ENCODE results near the gene ROBO1. TPM values are rescaled to one million over a fixed set of nuclear protein-coding genes. Genes with fewer than 3 reads are reported as not detected.

ROBO1 gene
- total RNA-seq, 1 donor from 2014 or later, result 71.7 TPM

DNA sequence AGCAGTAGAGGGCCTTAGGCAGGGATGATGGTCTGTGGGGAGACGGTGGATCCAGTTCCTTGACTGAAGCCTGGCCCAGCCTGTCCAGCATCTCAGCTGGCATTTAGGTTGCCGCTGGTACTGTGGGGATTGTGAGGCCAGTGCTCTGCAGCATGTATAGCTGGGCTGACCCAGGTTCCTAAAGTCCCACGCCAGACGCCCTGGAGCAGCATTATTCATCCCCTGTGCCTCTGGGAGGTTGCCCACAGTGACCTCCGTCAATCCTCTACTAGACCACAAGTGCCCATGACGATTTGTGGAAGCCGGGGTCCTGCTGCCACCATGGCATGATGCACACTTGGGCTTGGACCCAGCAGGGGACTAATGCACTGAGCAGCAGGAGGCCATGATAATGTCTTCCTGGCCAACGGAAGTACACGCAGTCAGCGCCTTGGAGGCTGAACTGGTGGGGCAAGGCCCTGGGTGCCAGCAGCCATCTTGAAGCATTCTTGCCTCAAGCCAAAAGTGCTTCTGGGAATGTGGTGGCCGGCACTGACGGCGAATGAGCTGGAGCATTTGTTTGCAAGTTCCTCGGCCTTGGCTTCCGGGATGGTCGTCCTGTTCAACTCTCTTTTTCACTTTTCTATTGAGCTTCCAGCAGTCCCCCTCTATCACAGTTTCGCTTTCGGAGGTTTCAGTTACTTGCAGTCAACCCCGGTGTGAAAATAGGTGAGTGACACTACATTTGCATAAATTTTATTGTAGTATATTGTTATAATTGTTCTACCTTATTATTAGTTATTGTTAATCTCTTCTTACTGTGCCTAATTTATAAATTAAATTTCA, 949.4 kb downstream of the ROBO1 start:
- H3K4me1 ChIP-seq (ENCODE audit: insufficient read depth, low read length), result no peaks in the 10 kb centered on the region
- FAIRE-seq, result no peak
- no peak overlapping the region for H2AFZ ChIP-seq (ENCODE audit: low read depth, low read length)
- H3K36me3 ChIP-seq (ENCODE audit: insufficient read depth, low read length), result no peaks in the 10 kb centered on the region
- Mint-ChIP-seq H3K27ac (ENCODE audit: unreplicated experiment) (no peak overlapping the region), H3K27me3 (ENCODE audit: low read depth, unreplicated experiment) (no peaks in the 10 kb centered on the region), H3K36me3 (ENCODE audit: low read depth, unreplicated experiment) (no peaks in the 10 kb centered on the region), H3K4me1 (ENCODE audit: low read depth, unreplicated experiment) (peaks cover 5% of the 10 kb centered on the region), H3K9me3 (ENCODE audit: unreplicated experiment) (peaks cover 2% of the 10 kb centered on the region), H3K4me3 (ENCODE audit: unreplicated experiment) (no peak overlapping the region)
- H4K20me1 ChIP-seq (ENCODE audit: insufficient read depth, low read length), result peaks cover under 1% of the 10 kb centered on the region
- no peak overlapping the region for H3K9ac ChIP-seq (ENCODE audit: low read length)
- H3K27ac ChIP-seq (ENCODE audit: low read depth, low read length), result no peak overlapping the region
- no peaks in the 10 kb centered on the region for H3K27me3 ChIP-seq (ENCODE audit: insufficient read depth, low read length)
- TF ChIP-seq EZH2 (IDR thresholded peaks at IDR 0.05; ENCODE audit: insufficient read depth, low read length), result no peak
- TF ChIP-seq, protein P1, sequence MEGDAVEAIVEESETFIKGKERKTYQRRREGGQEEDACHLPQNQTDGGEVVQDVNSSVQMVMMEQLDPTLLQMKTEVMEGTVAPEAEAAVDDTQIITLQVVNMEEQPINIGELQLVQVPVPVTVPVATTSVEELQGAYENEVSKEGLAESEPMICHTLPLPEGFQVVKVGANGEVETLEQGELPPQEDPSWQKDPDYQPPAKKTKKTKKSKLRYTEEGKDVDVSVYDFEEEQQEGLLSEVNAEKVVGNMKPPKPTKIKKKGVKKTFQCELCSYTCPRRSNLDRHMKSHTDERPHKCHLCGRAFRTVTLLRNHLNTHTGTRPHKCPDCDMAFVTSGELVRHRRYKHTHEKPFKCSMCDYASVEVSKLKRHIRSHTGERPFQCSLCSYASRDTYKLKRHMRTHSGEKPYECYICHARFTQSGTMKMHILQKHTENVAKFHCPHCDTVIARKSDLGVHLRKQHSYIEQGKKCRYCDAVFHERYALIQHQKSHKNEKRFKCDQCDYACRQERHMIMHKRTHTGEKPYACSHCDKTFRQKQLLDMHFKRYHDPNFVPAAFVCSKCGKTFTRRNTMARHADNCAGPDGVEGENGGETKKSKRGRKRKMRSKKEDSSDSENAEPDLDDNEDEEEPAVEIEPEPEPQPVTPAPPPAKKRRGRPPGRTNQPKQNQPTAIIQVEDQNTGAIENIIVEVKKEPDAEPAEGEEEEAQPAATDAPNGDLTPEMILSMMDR (IDR thresholded peaks at IDR 0.05; ENCODE audit: insufficient read depth, low read depth, low read length), result no peak
- H3K4me2 ChIP-seq (ENCODE audit: low read length), result no peak overlapping the region
- no peaks in the 10 kb centered on the region for H3K79me2 ChIP-seq (ENCODE audit: insufficient read depth, low read length)
- H3K9me3 ChIP-seq (ENCODE audit: insufficient read depth, low read depth, low read length), result no peaks in the 10 kb centered on the region
- no peak overlapping the region for H3K4me3 ChIP-seq (ENCODE audit: insufficient read depth, low read depth, low read length)
- DNase-seq (ENCODE audit: low read depth), result no peak

DNA sequence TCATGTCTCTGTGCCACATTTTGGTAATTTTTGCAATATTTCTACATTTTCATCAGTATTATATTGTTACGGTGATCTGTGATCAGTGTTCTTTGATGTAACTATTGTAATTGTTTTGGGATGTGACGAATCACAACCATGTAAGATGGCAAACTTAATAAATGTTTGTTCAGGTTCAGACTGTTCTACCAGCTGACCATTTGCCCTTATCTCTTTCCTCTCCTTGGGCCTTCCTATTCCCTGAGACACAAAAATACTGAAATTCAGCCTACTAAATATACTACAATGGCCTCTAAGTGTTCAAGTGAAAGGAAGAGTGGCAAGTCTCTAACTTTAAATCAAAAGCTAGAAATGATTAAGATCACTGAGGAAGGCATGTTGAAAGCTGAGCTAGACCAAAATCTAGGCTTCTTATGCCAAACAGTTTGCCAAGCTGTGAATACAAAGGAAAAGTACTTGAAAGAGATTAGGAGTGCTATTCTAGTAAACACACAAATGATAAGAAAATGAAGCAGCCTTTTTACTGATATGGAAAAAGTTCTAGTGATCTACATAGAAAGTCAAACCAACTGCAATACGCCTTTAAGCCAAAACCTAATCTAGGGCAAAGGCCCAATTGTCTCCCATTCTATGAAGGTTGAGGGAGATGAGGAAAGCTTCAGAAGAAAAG, 952.8 kb downstream of the ROBO1 start:
- Histone ChIP-seq H3K4me1 (ENCODE audit: insufficient read depth, low read length) (no peaks in the 10 kb centered on the region), H3K27me3 (ENCODE audit: insufficient read depth, low read length) (no peaks in the 10 kb centered on the region), H4K20me1 (ENCODE audit: insufficient read depth, low read length) (no peaks in the 10 kb centered on the region), H3K4me2 (ENCODE audit: low read length) (no peak overlapping the region), H3K4me3 (ENCODE audit: insufficient read depth, low read depth, low read length) (no peak overlapping the region), H3K79me2 (ENCODE audit: insufficient read depth, low read length) (no peaks in the 10 kb centered on the region), H3K36me3 (ENCODE audit: insufficient read depth, low read length) (no peaks in the 10 kb centered on the region), H3K9me3 (ENCODE audit: insufficient read depth, low read depth, low read length) (no peaks in the 10 kb centered on the region), H3K9ac (ENCODE audit: low read length) (no peak overlapping the region), H3K27ac (ENCODE audit: low read depth, low read length) (no peak overlapping the region), H2AFZ (ENCODE audit: low read depth, low read length) (no peak overlapping the region)
- TF ChIP-seq, protein P1 (IDR thresholded peaks at IDR 0.05; ENCODE audit: insufficient read depth, low read depth, low read length), result no peak
- TF ChIP-seq EZH2 (IDR thresholded peaks at IDR 0.05; ENCODE audit: insufficient read depth, low read length), result no peak
- Mint-ChIP-seq H3K27me3 (ENCODE audit: low read depth, unreplicated experiment) (no peaks in the 10 kb centered on the region), H3K27ac (ENCODE audit: unreplicated experiment) (no peak overlapping the region), H3K4me3 (ENCODE audit: unreplicated experiment) (no peak overlapping the region), H3K9me3 (ENCODE audit: unreplicated experiment) (peaks cover 2% of the 10 kb centered on the region), H3K4me1 (ENCODE audit: low read depth, unreplicated experiment) (no peaks in the 10 kb centered on the region), H3K36me3 (ENCODE audit: low read depth, unreplicated experiment) (no peaks in the 10 kb centered on the region)
- FAIRE-seq (no peak), DNase-seq (ENCODE audit: low read depth) (no peak)
